ENCODE measurements around the gene UNC5A.
"Not testable (repeated sequence)": the region's sequence is repeated elsewhere in the genome, so short reads cannot be mapped to it uniquely, and the experiment has no call there.

UNC5A gene

DNA sequence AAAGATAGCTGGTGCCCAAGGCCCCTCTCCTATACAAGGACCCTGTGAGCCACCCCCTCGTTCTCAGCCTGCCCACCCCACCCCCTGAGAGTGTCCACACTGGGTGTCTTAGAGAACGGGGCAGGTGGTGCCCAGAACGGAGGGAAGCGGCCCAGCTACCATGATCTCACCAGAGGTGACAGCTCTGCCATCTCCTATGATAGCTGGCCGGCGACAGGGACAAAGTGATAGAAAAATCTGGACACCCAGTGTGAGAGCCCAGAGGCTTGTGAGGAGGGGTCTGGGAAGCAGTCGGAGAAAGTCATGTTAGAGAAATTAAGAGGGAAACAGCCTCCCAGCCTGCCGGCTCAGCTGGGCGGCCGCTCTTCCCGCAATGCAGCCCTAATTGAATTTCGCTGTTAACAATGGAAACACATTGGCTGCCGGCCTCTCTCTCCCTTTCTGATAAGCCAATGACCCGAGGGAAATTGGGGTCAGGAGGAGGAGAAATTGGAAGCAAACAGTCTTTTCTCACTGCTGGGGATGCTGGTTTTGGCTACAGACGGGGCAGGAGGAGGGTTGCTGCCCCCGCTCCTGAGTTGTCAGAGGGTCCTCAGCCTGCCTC is 56.5 kb downstream of the UNC5A start:
- DNase-seq: no peak

DNA sequence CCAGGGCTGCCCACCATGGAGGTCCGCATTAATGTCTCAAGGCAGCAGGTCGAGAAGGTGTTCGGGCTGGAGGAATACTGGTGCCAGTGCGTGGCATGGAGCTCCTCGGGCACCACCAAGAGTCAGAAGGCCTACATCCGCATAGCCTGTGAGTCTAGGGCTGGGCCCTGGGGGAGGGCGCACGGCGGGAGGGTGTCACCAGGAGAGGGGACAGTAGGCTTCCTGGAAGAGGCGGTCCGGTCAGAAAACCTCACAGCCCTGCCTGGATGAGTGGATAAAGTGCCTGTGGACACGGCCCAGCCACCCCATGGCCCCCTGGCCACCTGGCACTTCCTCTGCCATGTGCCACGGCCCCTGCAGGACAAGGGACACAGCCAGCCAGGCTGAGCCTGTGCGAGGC is 57.8 kb downstream of the UNC5A start:
- DNase-seq: no peak

- DNase-seq: no peak
Measured at GRCh38 chr5:176868731-176869130, 58.4 kb downstream of the UNC5A start.

DNA sequence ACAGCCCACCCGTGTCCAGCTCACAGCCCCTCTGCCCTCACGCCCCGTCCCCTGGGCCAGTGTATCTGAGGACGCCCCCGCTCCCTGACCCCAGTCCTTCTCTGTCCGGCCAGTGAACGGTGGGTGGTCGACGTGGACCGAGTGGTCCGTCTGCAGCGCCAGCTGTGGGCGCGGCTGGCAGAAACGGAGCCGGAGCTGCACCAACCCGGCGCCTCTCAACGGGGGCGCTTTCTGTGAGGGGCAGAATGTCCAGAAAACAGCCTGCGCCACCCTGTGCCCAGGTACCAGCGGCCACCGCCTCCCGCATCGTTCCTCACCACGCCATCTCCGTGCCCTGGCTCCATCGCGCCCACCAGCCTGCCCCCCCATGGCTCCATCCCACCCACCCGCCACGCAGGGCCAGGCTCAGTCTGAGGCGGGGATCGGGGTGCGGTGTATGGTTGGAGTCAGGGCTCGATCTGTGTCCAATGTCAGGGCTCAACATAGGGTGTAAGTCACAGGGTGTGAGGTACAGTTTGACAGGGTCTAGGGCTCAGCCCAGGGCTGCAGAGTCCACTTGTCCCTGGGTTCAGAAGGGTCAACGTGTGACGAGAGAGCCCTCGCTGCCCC is 59.2 kb downstream of the UNC5A start:
- no peak for DNase-seq

DNA sequence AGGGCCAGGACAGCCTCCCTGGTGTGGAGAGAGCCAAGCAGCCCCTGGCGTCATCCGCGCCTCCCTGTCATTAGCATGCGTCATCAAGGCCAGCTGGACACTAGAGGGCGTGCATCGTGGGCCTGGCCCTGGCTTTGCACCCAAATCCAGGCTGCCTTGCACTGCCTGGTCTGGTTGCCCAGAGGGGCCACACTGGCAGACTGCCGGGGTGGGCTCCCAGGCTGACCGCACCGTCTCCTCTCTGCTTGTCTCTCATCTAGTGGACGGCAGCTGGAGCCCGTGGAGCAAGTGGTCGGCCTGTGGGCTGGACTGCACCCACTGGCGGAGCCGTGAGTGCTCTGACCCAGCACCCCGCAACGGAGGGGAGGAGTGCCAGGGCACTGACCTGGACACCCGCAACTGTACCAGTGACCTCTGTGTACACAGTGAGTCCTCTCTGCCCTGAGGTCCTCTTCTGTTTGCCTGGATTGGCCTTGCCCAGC is 59.8 kb downstream of the UNC5A start:
- DNase-seq: peak; percentile 25

GRCh38 chr5:176870644-176871043 is 60.3 kb downstream of the UNC5A start:
- DNase-seq: not testable (repeated sequence)

- DNase-seq: not testable (repeated sequence)
Measured at GRCh38 chr5:176872586-176872985, 62.2 kb downstream of the UNC5A start.

- DNase-seq: not testable (repeated sequence)
Measured at GRCh38 chr5:176873011-176873410, 62.7 kb downstream of the UNC5A start.

- no peak for DNase-seq
Measured at GRCh38 chr5:176873541-176874172, 63.3 kb downstream of the UNC5A start.

GRCh38 chr5:176874198-176874780 is 63.9 kb downstream of the UNC5A start:
- DNase-seq: no peak

- DNase-seq: no peak
Measured at GRCh38 chr5:176875014-176875550, 64.7 kb downstream of the UNC5A start.

DNA sequence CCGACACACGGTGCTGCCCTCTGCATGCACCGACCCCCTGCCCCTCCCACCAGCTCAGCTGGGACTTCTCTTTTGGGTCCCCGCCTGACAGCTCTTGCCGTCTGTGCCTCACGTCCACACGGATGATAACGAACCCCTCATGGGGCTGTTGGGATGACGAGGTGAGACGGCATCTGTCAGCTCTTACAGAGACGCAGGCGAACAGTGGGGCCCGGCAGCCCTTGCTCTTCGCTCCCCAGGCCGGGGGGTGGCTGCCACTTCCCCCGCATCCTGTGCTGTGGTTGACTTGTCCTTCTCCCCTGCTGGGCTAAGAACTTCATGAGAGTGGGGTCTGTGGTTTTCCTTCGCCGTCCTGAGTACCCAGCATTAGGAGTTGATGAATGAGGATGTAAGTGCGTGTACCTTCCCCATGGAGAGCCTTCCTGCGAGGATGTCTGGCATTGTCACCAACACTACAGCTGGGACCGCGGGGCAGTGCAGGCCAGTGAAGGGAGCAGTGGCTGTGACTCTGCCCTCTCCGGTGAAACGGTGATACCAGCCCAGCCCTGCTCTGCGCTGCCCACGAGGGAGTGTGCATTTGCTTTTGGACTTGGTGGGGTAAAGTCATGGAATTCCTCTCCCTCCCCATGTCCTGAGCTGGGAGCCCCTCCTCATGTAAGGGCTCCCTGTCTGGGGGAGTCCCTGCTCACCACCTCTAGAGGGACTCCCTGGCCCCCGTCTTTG is 65.6 kb downstream of the UNC5A start:
- DNase-seq: no peak

DNA sequence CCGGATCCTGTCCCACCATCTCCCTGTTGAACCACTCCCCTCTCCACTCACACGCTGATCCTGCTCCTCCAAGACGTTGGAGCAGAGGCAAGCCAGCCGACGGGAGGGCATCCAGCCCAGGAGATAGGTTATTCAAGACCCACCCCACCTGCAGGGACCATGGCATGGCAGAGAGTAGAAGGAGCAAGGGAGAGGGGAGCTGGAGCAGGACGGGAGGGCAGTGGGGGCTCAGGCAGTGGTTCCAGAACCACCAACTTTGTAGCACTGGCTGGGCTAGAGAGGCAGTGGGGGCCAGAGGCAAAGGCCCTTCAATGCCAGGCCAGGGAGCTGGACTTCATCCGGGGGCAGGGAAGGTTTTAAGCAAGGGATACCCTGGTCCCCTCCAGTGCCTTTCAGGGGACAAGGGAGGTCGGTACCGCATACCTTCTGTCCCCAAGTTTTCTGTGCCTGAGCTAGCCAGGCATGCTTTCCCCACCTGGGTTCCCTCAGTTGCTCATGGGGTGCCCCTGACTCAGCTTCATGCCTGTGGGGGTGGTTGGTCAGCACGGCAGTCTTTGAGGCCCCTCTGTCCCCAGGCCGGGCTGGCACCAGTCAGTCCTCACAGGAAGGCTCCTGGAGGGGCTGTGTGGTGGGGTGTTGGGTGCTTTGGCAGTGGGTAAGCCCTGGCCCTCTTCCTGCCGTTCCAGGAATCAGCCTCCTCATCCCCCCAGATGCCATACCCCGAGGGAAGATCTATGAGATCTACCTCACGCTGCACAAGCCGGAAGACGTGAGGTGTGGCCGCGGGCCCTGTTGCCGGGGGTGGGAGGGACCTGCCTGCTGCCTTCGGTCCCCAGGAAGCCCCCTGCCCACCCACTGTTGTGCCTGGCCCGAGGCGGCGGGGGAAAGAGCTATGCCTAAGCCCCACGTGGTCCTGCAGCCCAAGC is 66.4 kb downstream of the UNC5A start:
- DNase-seq: no peak

DNA sequence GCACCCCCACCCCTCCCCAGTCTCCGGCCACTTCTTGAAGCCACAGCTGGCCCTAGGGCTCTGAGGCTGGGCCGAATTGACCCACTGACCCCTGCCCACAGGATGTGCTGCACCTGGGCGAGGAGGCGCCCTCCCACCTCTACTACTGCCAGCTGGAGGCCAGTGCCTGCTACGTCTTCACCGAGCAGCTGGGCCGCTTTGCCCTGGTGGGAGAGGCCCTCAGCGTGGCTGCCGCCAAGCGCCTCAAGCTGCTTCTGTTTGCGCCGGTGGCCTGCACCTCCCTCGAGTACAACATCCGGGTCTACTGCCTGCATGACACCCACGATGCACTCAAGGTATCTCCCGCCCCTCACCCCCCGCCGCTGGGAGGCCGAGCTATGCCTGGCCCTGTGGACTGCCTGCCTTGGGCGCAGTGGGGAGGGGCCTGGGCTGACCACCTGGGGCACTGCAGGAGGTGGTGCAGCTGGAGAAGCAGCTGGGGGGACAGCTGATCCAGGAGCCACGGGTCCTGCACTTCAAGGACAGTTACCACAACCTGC is 67.5 kb downstream of the UNC5A start:
- no peak for DNase-seq

- no peak for DNase-seq
Measured at GRCh38 chr5:176878463-176878862, 68.1 kb downstream of the UNC5A start.

- no peak for DNase-seq
Measured at GRCh38 chr5:176878906-176879662, 68.7 kb downstream of the UNC5A start.

DNA sequence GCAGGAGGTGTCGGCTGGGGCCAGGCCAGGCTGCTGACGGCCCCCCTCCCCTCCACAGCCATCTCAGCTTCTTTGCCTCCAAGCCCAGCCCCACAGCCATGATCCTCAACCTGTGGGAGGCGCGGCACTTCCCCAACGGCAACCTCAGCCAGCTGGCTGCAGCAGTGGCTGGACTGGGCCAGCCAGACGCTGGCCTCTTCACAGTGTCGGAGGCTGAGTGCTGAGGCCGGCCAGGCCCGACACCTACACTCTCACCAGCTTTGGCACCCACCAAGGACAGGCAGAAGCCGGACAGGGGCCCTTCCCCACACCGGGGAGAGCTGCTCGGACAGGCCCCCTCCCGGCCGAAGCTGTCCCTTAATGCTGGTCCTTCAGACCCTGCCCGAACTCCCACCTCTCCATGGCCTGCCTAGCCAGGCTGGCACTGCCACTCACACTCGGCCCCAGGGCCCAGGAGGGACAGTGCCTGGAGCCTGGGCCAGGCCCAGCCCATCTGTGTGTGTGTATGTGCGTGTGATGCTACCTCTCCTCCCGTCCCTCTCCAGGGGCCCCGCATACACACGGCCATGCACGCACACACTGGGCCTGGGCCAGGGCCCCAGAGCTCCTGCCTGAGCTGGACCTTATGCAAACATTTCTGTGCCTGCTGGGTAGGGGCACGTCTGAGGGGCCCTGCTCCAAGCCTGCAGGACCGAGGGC is 69.5 kb downstream of the UNC5A start:
- no peak for DNase-seq

- no peak for DNase-seq
Measured at GRCh38 chr5:176880366-176881020, 70.1 kb downstream of the UNC5A start.

GRCh38 chr5:176881021-176881749 is 70.8 kb downstream of the UNC5A start:
- DNase-seq: no peak
